Astrocyte (in vitro differentiated cells and primary cell): Measurements from ENCODE around the gene EPB42. TPM values are rescaled to one million over a fixed set of nuclear protein-coding genes. Genes with fewer than 3 reads are reported as not detected.

Experiments
- DNase-seq: peaks from one replicate; pipeline ENCODE4 v3.0.0-alpha.2; 2010; ENCODE audit warnings: low read depth
- FAIRE-seq: peaks from 2 replicates; lab custom pipeline; 2011; peaks lifted over from hg19 to GRCh38; lab: Jason Lieb, UNC
- H2AFZ ChIP-seq: 2 replicates; pipeline ENCODE4 v1.6.0; 2012; ENCODE audit warnings: low read depth, low read length, inconsistent platforms
- H3K27ac ChIP-seq: 2 replicates; pipeline ENCODE4 v1.5.1; 2011; ENCODE audit warnings: low read depth, low read length, inconsistent platforms
- H3K27me3 ChIP-seq: 2 replicates; pipeline ENCODE4 v1.6.0; 2011; ENCODE audit warnings: low read length, inconsistent platforms; ENCODE audit not compliant: insufficient read depth
- H3K36me3 ChIP-seq: 2 replicates; pipeline ENCODE4 v1.5.1; 2011; ENCODE audit warnings: low read length, inconsistent platforms; ENCODE audit not compliant: insufficient read depth
- H3K4me1 ChIP-seq: 2 replicates; pipeline ENCODE4 v1.5.1; 2011; ENCODE audit warnings: low read length, inconsistent platforms; ENCODE audit not compliant: insufficient read depth
- H3K4me2 ChIP-seq: 2 replicates; pipeline ENCODE4 v1.6.0; 2012; ENCODE audit warnings: low read length, inconsistent platforms
- H3K4me3 ChIP-seq: 2 replicates; pipeline ENCODE4 v1.5.1; 2011; ENCODE audit warnings: low read depth, mild to moderate bottlenecking, low read length, inconsistent platforms; ENCODE audit not compliant: insufficient read depth
- H3K79me2 ChIP-seq: 2 replicates; pipeline ENCODE4 v1.6.0; 2012; ENCODE audit warnings: mild to moderate bottlenecking, low read length, inconsistent platforms; ENCODE audit not compliant: insufficient read depth
- H3K9ac ChIP-seq: 2 replicates; pipeline ENCODE4 v1.6.0; 2012; ENCODE audit warnings: mild to moderate bottlenecking, low read length, inconsistent platforms
- H3K9me3 ChIP-seq: 2 replicates; pipeline ENCODE4 v1.5.1; 2012; ENCODE audit warnings: low read depth, mild to moderate bottlenecking, low read length, inconsistent platforms; ENCODE audit not compliant: insufficient read depth
- H4K20me1 ChIP-seq: 2 replicates; pipeline ENCODE4 v1.6.0; 2012; ENCODE audit warnings: low read length, inconsistent platforms; ENCODE audit not compliant: insufficient read depth
- H3K27ac Mint-ChIP-seq: one replicate; pipeline ENCODE4 v1.8.0; 2021; ENCODE audit warnings: mild to moderate bottlenecking, mixed read lengths; ENCODE audit not compliant: unreplicated experiment
- H3K27me3 Mint-ChIP-seq: one replicate; pipeline ENCODE4 v1.8.0; 2021; ENCODE audit warnings: low read depth, mixed read lengths; ENCODE audit not compliant: unreplicated experiment
- H3K36me3 Mint-ChIP-seq: one replicate; pipeline ENCODE4 v1.8.0; 2021; ENCODE audit warnings: low read depth, mixed read lengths; ENCODE audit not compliant: unreplicated experiment
- H3K4me1 Mint-ChIP-seq: one replicate; pipeline ENCODE4 v1.8.0; 2021; ENCODE audit warnings: low read depth, mixed read lengths; ENCODE audit not compliant: unreplicated experiment
- H3K4me3 Mint-ChIP-seq: one replicate; pipeline ENCODE4 v1.8.0; 2021; ENCODE audit warnings: mild to moderate bottlenecking, moderate library complexity, mixed read lengths; ENCODE audit not compliant: unreplicated experiment
- H3K9me3 Mint-ChIP-seq: one replicate; pipeline ENCODE4 v1.8.0; 2021; ENCODE audit warnings: mild to moderate bottlenecking, mixed read lengths; ENCODE audit not compliant: unreplicated experiment
- EZH2 ChIP-seq: IDR thresholded peaks from 2 replicates; pipeline ENCODE4 v1.6.1; 2012; ENCODE audit warnings: mild to moderate bottlenecking, low read length, inconsistent platforms; ENCODE audit not compliant: insufficient read depth
- total RNA-seq: library from RNA; stranded (reverse); gene quantifications from 2 replicates; pipeline ENCODE4 v1.2.1, GENCODE V29; 2021
- TF ChIP-seq, protein P1 (sequence below): IDR thresholded peaks from 2 replicates; pipeline ENCODE4 v1.5.1; 2011; ENCODE audit warnings: low read depth, mild to moderate bottlenecking, inconsistent platforms, low read length, moderate library complexity; ENCODE audit not compliant: insufficient read depth

EPB42 gene
- total RNA-seq, 1 donor from 2014 or later: not detected

- no peak within 1 kb of the TSS for H3K27ac Mint-ChIP-seq
- no peaks in the 10 kb centered on the region for H3K9me3 ChIP-seq
- no peak within 1 kb of the TSS for H2AFZ ChIP-seq
- no peak within 1 kb of the TSS for H3K4me2 ChIP-seq
- H3K27ac ChIP-seq: no peak within 1 kb of the TSS
- H4K20me1 ChIP-seq: no peaks in the 10 kb centered on the region
- H3K36me3 ChIP-seq: no peaks in the 10 kb centered on the region
- H3K36me3 Mint-ChIP-seq: no peaks in the 10 kb centered on the region
- peaks cover under 1% of the 10 kb centered on the region for H3K9me3 Mint-ChIP-seq
- FAIRE-seq: no peak
- no peaks in the 10 kb centered on the region for H3K4me1 Mint-ChIP-seq
- H3K27me3 ChIP-seq: peaks cover 36% of the 10 kb centered on the region
- no peak within 1 kb of the TSS for H3K4me3 Mint-ChIP-seq
- H3K9ac ChIP-seq: no peak within 1 kb of the TSS
- H3K27me3 Mint-ChIP-seq: peaks cover 47% of the 10 kb centered on the region
- no peaks in the 10 kb centered on the region for H3K4me1 ChIP-seq
- H3K79me2 ChIP-seq: no peaks in the 10 kb centered on the region
- H3K4me3 ChIP-seq: no peak within 1 kb of the TSS
- no peak for TF ChIP-seq EZH2
- TF ChIP-seq, protein P1, sequence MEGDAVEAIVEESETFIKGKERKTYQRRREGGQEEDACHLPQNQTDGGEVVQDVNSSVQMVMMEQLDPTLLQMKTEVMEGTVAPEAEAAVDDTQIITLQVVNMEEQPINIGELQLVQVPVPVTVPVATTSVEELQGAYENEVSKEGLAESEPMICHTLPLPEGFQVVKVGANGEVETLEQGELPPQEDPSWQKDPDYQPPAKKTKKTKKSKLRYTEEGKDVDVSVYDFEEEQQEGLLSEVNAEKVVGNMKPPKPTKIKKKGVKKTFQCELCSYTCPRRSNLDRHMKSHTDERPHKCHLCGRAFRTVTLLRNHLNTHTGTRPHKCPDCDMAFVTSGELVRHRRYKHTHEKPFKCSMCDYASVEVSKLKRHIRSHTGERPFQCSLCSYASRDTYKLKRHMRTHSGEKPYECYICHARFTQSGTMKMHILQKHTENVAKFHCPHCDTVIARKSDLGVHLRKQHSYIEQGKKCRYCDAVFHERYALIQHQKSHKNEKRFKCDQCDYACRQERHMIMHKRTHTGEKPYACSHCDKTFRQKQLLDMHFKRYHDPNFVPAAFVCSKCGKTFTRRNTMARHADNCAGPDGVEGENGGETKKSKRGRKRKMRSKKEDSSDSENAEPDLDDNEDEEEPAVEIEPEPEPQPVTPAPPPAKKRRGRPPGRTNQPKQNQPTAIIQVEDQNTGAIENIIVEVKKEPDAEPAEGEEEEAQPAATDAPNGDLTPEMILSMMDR: no peak
- no peak for DNase-seq
Observed at GRCh38 chr15:43266834-43267233, 46.0 kb upstream of the EPB42 start, which contains the start of gene TGM5. Gene TGM5, minus strand, starts transcription at chr15:43266928. Its CDS starts 79 bp downstream, at chr15:43266849.

GRCh38 chr15:43266386-43266785, 45.6 kb upstream of the EPB42 start:
- DNase-seq: no peak
- Mint-ChIP-seq H3K4me1 (no peaks in the 10 kb centered on the region), H3K4me3 (no peak overlapping the region), H3K27ac (no peak overlapping the region), H3K36me3 (no peaks in the 10 kb centered on the region), H3K9me3 (no peaks in the 10 kb centered on the region), H3K27me3 (peaks cover 50% of the 10 kb centered on the region)
- no peak overlapping the region for H3K4me2 ChIP-seq
- H3K4me3 ChIP-seq: no peak overlapping the region
- H2AFZ ChIP-seq: no peak overlapping the region
- H3K9me3 ChIP-seq: no peaks in the 10 kb centered on the region
- no peaks in the 10 kb centered on the region for H3K79me2 ChIP-seq
- H3K36me3 ChIP-seq: no peaks in the 10 kb centered on the region
- H3K27ac ChIP-seq: no peak overlapping the region
- peaks cover 36% of the 10 kb centered on the region for H3K27me3 ChIP-seq
- H4K20me1 ChIP-seq: no peaks in the 10 kb centered on the region
- H3K4me1 ChIP-seq: no peaks in the 10 kb centered on the region
- no peak overlapping the region for H3K9ac ChIP-seq
- FAIRE-seq: no peak
- TF ChIP-seq, protein P1: no peak
- no peak for TF ChIP-seq EZH2

- TF ChIP-seq EZH2: no peak
- TF ChIP-seq, protein P1: no peak
- Mint-ChIP-seq H3K27me3 (peaks cover 47% of the 10 kb centered on the region), H3K27ac (no peak overlapping the region), H3K4me1 (no peaks in the 10 kb centered on the region), H3K4me3 (no peak overlapping the region), H3K36me3 (no peaks in the 10 kb centered on the region), H3K9me3 (no peaks in the 10 kb centered on the region)
- H2AFZ ChIP-seq: no peak overlapping the region
- peaks cover 17% of the 10 kb centered on the region for H3K27me3 ChIP-seq
- H3K27ac ChIP-seq: no peak overlapping the region
- H4K20me1 ChIP-seq: no peaks in the 10 kb centered on the region
- H3K4me1 ChIP-seq: no peaks in the 10 kb centered on the region
- H3K4me3 ChIP-seq: no peak overlapping the region
- FAIRE-seq: no peak
- no peaks in the 10 kb centered on the region for H3K9me3 ChIP-seq
- H3K79me2 ChIP-seq: no peaks in the 10 kb centered on the region
- no peak overlapping the region for H3K9ac ChIP-seq
- DNase-seq: no peak
- H3K4me2 ChIP-seq: no peak overlapping the region
- H3K36me3 ChIP-seq: no peaks in the 10 kb centered on the region
Observed at GRCh38 chr15:43260011-43260615, 39.3 kb upstream of the EPB42 start.
